Transverse colon (tissue), 4 donors: ENCODE measurements around the gene GNS. TPM values are rescaled to one million over a fixed set of nuclear protein-coding genes. Genes with fewer than 3 reads are reported as not detected.

ENCODE experiments used
- DNase-seq: peaks from one replicate; pipeline ENCODE4 v3.0.0-alpha.2; 2019
- H3K27ac ChIP-seq, 4 donors: fragments of 200-600 bp; sonication (generic); 2 replicates each; pipeline ENCODE4 v1.5.1; 2016 to 2018; ENCODE audit warnings: inconsistent platforms in 4 of 4
- H3K27me3 ChIP-seq: fragments of 200-600 bp; sonication (generic); 2 replicates; pipeline ENCODE4 v1.5.1; 2017; ENCODE audit warnings: inconsistent platforms
- H3K36me3 ChIP-seq, 4 donors: fragments of 200-600 bp; sonication (generic); 2 replicates each; pipeline ENCODE4 v1.5.1; 2017 to 2019; ENCODE audit warnings: inconsistent platforms in 4 of 4
- H3K4me1 ChIP-seq, 4 donors: fragments of 200-600 bp; sonication (generic); 2 replicates each; pipeline ENCODE4 v1.5.1; 2017 to 2020; ENCODE audit warnings: inconsistent platforms in 4 of 4
- H3K4me3 ChIP-seq, 4 donors: fragments of 200-600 bp; sonication (generic); 1 replicate in 1 of 4; 2 replicates in 3 of 4; pipeline versions ENCODE4 v1.5.1 to v1.6.1; 2017 to 2019; ENCODE audit warnings: inconsistent platforms in 4 of 4
- H3K9me3 ChIP-seq, 2 donors: fragments of 200-600 bp; sonication (generic); 2 replicates each; pipeline ENCODE4 v1.5.1; 2017 to 2019; ENCODE audit warnings: inconsistent platforms in 2 of 2
- EP300 ChIP-seq: sonication (generic); formaldehyde crosslinking; IDR thresholded peaks from one replicate; pipeline ENCODE4 v1.6.1; 2017; ENCODE audit warnings: antibody characterized with exemption, low read depth
- POLR2A ChIP-seq: fragments of 450-650 bp; IDR thresholded peaks from one replicate; pipeline ENCODE4 v1.6.1; 2016; ENCODE audit warnings: antibody characterized with exemption, mild to moderate bottlenecking, moderate library complexity
- POLR2AphosphoS5 ChIP-seq, 3 donors: sonication (generic); formaldehyde crosslinking; IDR thresholded peaks; one replicate each; pipeline ENCODE4 v1.6.1; 2016; ENCODE audit warnings: antibody characterized with exemption in 3 of 3
- WGBS, 2 donors: methylation state at CpG; one replicate each; pipeline ENCODE4 v1.1.5; 2018; ENCODE audit warnings: low coverage in 1 of 2; 5-methylcytosine and 5-hydroxymethylcytosine counted together
- in situ Hi-C, 4 donors: fragments of 200-750 bp; cut with MboI; loops; one replicate each; pipeline versions ENCODE4 v1.15.0 to v1.15.1; 2017; ENCODE audit warnings: low sequenced_read_pairs in 3 of 4, low pct_ligation_motif_present in 1 of 4, low pct_unique_long_range_greater_than_20kb in 1 of 4
- intact Hi-C: fragments of 100-400 bp; cut with DNase I; formaldehyde crosslinking; loops from one replicate; pipeline ENCODE4 v1.15.1; 2023; ENCODE audit warnings: low total_unique reads
- total RNA-seq, 4 donors: library from RNA; depleted of rRNA; stranded (reverse); fragments of >200 nt; gene quantifications; one replicate each; pipeline ENCODE4 v1.1.0, GENCODE V29; 2016
- TF ChIP-seq, protein P1 (sequence below), 5 experiments: fragments of 200-600 bp in 3 of 5; fragments of 450-650 bp in 2 of 5; sonication (generic) in 3 of 5; IDR thresholded peaks; 1 replicate in 2 of 5; 2 replicates in 3 of 5; pipeline ENCODE4 v1.5.1; 2016 to 2017; ENCODE audit warnings: antibody characterized with exemption in 5 of 5, inconsistent platforms in 3 of 5, mild to moderate bottlenecking in 2 of 5, moderate library complexity in 1 of 5

Gene GNS
- total RNA-seq, 4 donors from 2014 or later, result 22.3 to 67.0 (median 48.3) TPM

DNA sequence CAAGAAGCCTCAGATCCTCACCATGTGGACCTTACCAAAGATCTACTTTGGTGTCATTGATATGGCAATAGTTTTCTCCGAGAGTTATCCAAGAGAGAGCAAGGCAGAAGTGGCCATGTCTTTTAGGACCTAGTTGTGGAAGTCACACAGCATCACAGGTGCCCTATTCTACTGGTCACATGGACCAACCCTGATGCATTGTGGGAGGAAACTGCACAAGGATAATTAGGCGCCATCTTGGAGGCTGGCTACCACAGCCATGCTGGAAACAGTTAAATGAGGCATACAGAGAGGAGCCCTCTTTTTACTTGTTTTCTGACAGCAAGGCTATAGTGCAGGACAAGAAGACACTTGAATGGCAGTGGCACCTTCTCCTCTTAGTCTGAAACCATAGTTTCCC, 49.8 kb downstream of the GNS start:
- no peak for DNase-seq
- intact Hi-C loops (no loop called here), in situ Hi-C loops (loop anchor here in 1 of 4 donors (10.0 to 25.0 kb wide), 2 partner anchors 155 to 272 kb away; no protein-coding TSS in a partner anchor)
- Histone ChIP-seq H3K9me3 (no peaks in the 10 kb centered on the region), H3K27ac (no peak overlapping the region), H3K4me3 (no peak overlapping the region), H3K27me3 (no peaks in the 10 kb centered on the region), H3K4me1 (no peaks in the 10 kb centered on the region), H3K36me3 (peaks cover 0 to 4% (median 0%) of the 10 kb centered on the region in 4 donors)
- no peak for TF ChIP-seq POLR2AphosphoS5 (IDR thresholded peaks at IDR 0.05)
- TF ChIP-seq POLR2A, result no peak
- no peak for TF ChIP-seq EP300
- TF ChIP-seq, protein P1, sequence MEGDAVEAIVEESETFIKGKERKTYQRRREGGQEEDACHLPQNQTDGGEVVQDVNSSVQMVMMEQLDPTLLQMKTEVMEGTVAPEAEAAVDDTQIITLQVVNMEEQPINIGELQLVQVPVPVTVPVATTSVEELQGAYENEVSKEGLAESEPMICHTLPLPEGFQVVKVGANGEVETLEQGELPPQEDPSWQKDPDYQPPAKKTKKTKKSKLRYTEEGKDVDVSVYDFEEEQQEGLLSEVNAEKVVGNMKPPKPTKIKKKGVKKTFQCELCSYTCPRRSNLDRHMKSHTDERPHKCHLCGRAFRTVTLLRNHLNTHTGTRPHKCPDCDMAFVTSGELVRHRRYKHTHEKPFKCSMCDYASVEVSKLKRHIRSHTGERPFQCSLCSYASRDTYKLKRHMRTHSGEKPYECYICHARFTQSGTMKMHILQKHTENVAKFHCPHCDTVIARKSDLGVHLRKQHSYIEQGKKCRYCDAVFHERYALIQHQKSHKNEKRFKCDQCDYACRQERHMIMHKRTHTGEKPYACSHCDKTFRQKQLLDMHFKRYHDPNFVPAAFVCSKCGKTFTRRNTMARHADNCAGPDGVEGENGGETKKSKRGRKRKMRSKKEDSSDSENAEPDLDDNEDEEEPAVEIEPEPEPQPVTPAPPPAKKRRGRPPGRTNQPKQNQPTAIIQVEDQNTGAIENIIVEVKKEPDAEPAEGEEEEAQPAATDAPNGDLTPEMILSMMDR (IDR thresholded peaks at IDR 0.05), result no peak
- WGBS, 2 donors, result 95 to 100% methylated on average over 1 to 2 of the region's 2 CpGs

DNA sequence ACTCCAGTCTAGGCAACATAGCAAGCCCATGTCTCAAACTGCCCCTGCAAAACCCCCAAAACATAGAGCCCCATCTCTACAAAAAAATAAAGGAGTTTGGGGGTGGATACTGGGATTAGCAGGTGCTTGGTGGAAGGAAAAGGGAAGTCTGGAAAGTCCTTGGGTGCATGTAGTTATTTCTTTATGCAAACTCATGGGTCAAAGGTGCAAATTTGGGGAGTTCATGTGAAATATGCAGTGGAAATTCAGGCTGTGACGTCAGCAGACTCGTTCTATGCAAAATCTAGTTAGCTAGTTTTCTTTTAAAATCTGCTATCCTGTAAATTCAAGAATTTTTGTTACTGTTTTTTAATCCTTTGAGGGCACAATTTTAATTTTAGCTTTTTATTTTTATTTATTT, 51.3 kb downstream of the GNS start:
- in situ Hi-C loops (loop anchor here in 1 of 4 donors (10.0 to 25.0 kb wide), 2 partner anchors 153 to 271 kb away; no protein-coding TSS in a partner anchor), intact Hi-C loops (no loop called here)
- 85 to 88% methylated on average over 2 of the region's 2 CpGs for WGBS, 2 donors
- H3K4me1 ChIP-seq, result no peaks in the 10 kb centered on the region
- H3K4me3 ChIP-seq, result no peak overlapping the region
- no peaks in the 10 kb centered on the region for H3K9me3 ChIP-seq
- no peaks in the 10 kb centered on the region for H3K27me3 ChIP-seq
- TF ChIP-seq EP300 (no peak), POLR2A (no peak), POLR2AphosphoS5 (IDR thresholded peaks at IDR 0.05) (no peak)
- TF ChIP-seq, protein P1 (IDR thresholded peaks at IDR 0.05), result no peak
- no peak for DNase-seq
- no peaks in the 10 kb centered on the region for H3K36me3 ChIP-seq
- no peak overlapping the region for H3K27ac ChIP-seq

DNA sequence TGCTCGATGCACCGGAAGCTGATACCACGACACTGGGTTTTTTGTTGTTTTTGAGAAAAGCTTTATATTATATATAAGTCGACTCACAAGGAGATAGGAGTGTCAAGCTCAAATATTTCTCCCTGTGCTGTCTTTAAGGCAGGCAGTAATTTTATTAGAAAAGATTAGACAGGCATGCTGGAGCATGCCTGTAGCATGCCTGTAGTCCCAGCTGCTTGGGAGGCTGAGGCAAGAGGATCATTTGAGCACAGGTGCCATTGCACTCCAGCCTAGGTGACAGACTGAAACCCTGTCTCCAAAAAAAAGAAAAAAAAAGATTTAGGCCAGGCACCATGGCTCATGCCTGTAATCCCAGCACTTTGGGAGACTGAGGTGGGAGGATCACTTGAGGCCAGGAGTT, 51.8 kb downstream of the GNS start:
- no peak for DNase-seq
- in situ Hi-C loops (loop anchor here in 1 of 4 donors (10.0 to 25.0 kb wide), 2 partner anchors 153 to 270 kb away; no protein-coding TSS in a partner anchor), intact Hi-C loops (no loop called here)

DNA sequence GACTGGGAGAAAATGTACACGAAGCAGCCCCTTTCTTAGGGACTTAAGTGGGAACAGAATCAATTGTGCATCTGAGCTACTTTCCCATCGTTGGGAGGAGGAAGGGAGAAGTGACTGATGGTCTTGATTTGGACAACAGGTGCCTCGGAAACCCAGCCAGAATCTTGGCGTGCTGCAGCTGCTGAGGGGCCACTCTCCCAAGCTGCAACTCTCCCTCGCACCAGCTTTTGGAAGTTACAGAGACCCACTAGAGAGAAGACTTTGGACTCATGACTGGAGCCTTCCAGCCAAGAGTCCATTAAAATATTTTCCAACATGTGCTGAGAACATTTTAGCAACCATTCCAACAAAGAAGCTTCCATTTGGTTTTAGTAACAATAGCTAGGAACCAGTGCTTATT, 52.3 kb downstream of the GNS start:
- no peaks in the 10 kb centered on the region for H3K4me1 ChIP-seq
- in situ Hi-C loops (loop anchor here in 1 of 4 donors (10.0 to 25.0 kb wide), 2 partner anchors 152 to 270 kb away; no protein-coding TSS in a partner anchor), intact Hi-C loops (no loop called here)
- 80 to 85% methylated on average over 2 to 5 of the region's 5 CpGs for WGBS, 2 donors
- H3K4me3 ChIP-seq, result no peak overlapping the region
- TF ChIP-seq EP300 (no peak), POLR2AphosphoS5 (IDR thresholded peaks at IDR 0.05) (no peak), POLR2A (no peak)
- TF ChIP-seq, protein P1 (IDR thresholded peaks at IDR 0.05), result no peak
- no peak overlapping the region for H3K27ac ChIP-seq
- no peaks in the 10 kb centered on the region for H3K36me3 ChIP-seq
- H3K9me3 ChIP-seq, result no peaks in the 10 kb centered on the region
- H3K27me3 ChIP-seq, result no peaks in the 10 kb centered on the region
- DNase-seq, result no peak

More for the DNA sequence above, 51.8 kb downstream of the GNS start:
- 92 to 95% methylated on average over 4 of the region's 4 CpGs for WGBS, 2 donors
- Histone ChIP-seq H3K4me1 (no peaks in the 10 kb centered on the region), H3K9me3 (no peaks in the 10 kb centered on the region), H3K36me3 (no peaks in the 10 kb centered on the region), H3K4me3 (no peak overlapping the region), H3K27me3 (no peaks in the 10 kb centered on the region), H3K27ac (no peak overlapping the region)
- TF ChIP-seq EP300 (no peak), POLR2A (no peak), POLR2AphosphoS5 (IDR thresholded peaks at IDR 0.05) (no peak)
- TF ChIP-seq, protein P1 (IDR thresholded peaks at IDR 0.05), result no peak
